CD4-positive, alpha-beta T cell treated with Interleukin-17A for 1 hour (primary cell): Measurements from ENCODE around the gene YY1.
"Not testable (repeated sequence)": the region's sequence is repeated elsewhere in the genome, so short reads cannot be mapped to it uniquely, and the experiment has no call there.

Source experiments
- DNase-seq: peaks from one replicate; pipeline ENCODE4 v3.0.0-alpha.2; 2020

Gene YY1

GRCh38 chr14:100213956-100214769, 24.8 kb upstream of the YY1 start:
- DNase-seq = peak; percentile 90

GRCh38 chr14:100214770-100215083, 24.2 kb upstream of the YY1 start:
- DNase-seq = no peak

- no peak for DNase-seq
Measured at GRCh38 chr14:100215330-100215885, 23.5 kb upstream of the YY1 start.

- no peak for DNase-seq
Measured at GRCh38 chr14:100219126-100219785, 19.7 kb upstream of the YY1 start.

GRCh38 chr14:100221533-100222223, 17.3 kb upstream of the YY1 start:
- DNase-seq = peak; percentile 77

GRCh38 chr14:100222224-100223093, 16.5 kb upstream of the YY1 start:
- DNase-seq = no peak

GRCh38 chr14:100223332-100224201, 15.4 kb upstream of the YY1 start:
- DNase-seq = no peak

GRCh38 chr14:100224229-100224866, 14.6 kb upstream of the YY1 start:
- DNase-seq = no peak

- DNase-seq = no peak
Measured at GRCh38 chr14:100225169-100225568, 13.8 kb upstream of the YY1 start.

- DNase-seq = no peak
Measured at GRCh38 chr14:100230361-100230760, 8.6 kb upstream of the YY1 start.

- no peak for DNase-seq
Measured at GRCh38 chr14:100234511-100234910, 4.4 kb upstream of the YY1 start.

- DNase-seq = not testable (repeated sequence)
Measured at GRCh38 chr14:100236271-100236818, 2.6 kb upstream of the YY1 start.

GRCh38 chr14:100236881-100237280, 2.1 kb upstream of the YY1 start:
- no peak for DNase-seq

- DNase-seq = peak; percentile 65
Measured at GRCh38 chr14:100237735-100238418, 1.1 kb upstream of the YY1 start.

- no peak for DNase-seq
Measured at GRCh38 chr14:100239211-100239839, 381 bp downstream of the YY1 start.

GRCh38 chr14:100239840-100240667, 1.1 kb downstream of the YY1 start:
- peak; percentile 89 for DNase-seq

- DNase-seq = no peak
Measured at GRCh38 chr14:100240668-100241032, 1.7 kb downstream of the YY1 start.

- no peak for DNase-seq
Measured at GRCh38 chr14:100241279-100241678, 2.3 kb downstream of the YY1 start.

- no peak for DNase-seq
Measured at GRCh38 chr14:100243020-100243419, 4.1 kb downstream of the YY1 start.
